ENCODE data around the gene TM6SF1. TPM values are rescaled to one million over a fixed set of nuclear protein-coding genes. Genes with fewer than 3 reads are reported as not detected.

The TM6SF1 gene
- total RNA-seq (33.9 TPM), polyA plus RNA-seq (ENCODE audit: insufficient read depth in 1 of 8, insufficient read length in 8 of 8, low replicate concordance in 1 of 8) (10 to 100 TPM; 43.7 to 69.2 (median 55.4) TPM)
- long read RNA-seq, donor 1, transcript TM6SF1-202 (10 exons, 2,074 nt) = major isoform, 10 of 10 reads
- long read RNA-seq, donor 1, partial matches to known transcripts = 0 of 10 reads
- long read RNA-seq, donor 1, other reads (novel, unspliced or antisense) = 0 of 10 reads
- long read RNA-seq, donor 2, partial matches to known transcripts = 0 of 1 reads
- long read RNA-seq, donor 2, other reads (novel, unspliced or antisense) = 0 of 1 reads
- long read RNA-seq, donor 3, transcript TM6SF1-202 (10 exons, 2,074 nt) = major isoform, 19 of 19 reads
- long read RNA-seq, donor 3, partial matches to known transcripts = 0 of 19 reads
- long read RNA-seq, donor 3, other reads (novel, unspliced or antisense) = 0 of 19 reads
- long read RNA-seq, donor 4, transcript TM6SF1-202 (10 exons, 2,074 nt) = major isoform, 5 of 37 reads
- long read RNA-seq, donor 4, partial matches to known transcripts = 18 of 37 reads
- long read RNA-seq, donor 4, other reads (novel, unspliced or antisense) = 14 of 37 reads
- long read RNA-seq, donor 5, transcript TM6SF1-202 (10 exons, 2,074 nt) = major isoform, 18 of 207 reads
- long read RNA-seq, donor 5, partial matches to known transcripts = 129 of 207 reads
- long read RNA-seq, donor 5, other reads (novel, unspliced or antisense) = 59 of 207 reads
- long read RNA-seq, donor 6, transcript TM6SF1-202 (10 exons, 2,074 nt) = major isoform, 27 of 49 reads
- long read RNA-seq, donor 6, partial matches to known transcripts = 21 of 49 reads
- long read RNA-seq, donor 6, other reads (novel, unspliced or antisense) = 0 of 49 reads
- long read RNA-seq, donor 7, transcript TM6SF1-202 (10 exons, 2,074 nt) = major isoform, 11 of 18 reads
- long read RNA-seq, donor 7, partial matches to known transcripts = 6 of 18 reads
- long read RNA-seq, donor 7, other reads (novel, unspliced or antisense) = 0 of 18 reads
- long read RNA-seq, donor 8, transcript TM6SF1-202 (10 exons, 2,074 nt) = major isoform, 11 of 63 reads
- long read RNA-seq, donor 8, partial matches to known transcripts = 28 of 63 reads
- long read RNA-seq, donor 8, other reads (novel, unspliced or antisense) = 20 of 63 reads
- long read RNA-seq, donor 9, transcript TM6SF1-202 (10 exons, 2,074 nt) = major isoform, 9 of 48 reads
- long read RNA-seq, donor 9, partial matches to known transcripts = 28 of 48 reads
- long read RNA-seq, donor 9, other reads (novel, unspliced or antisense) = 10 of 48 reads
- long read RNA-seq, donor 10, transcript TM6SF1-202 (10 exons, 2,074 nt) = major isoform, 23 of 109 reads
- long read RNA-seq, donor 10, partial matches to known transcripts = 54 of 109 reads
- long read RNA-seq, donor 10, other reads (novel, unspliced or antisense) = 29 of 109 reads
- long read RNA-seq, donor 11, transcript TM6SF1-202 (10 exons, 2,074 nt) = major isoform, 12 of 12 reads
- long read RNA-seq, donor 11, partial matches to known transcripts = 0 of 12 reads
- long read RNA-seq, donor 11, other reads (novel, unspliced or antisense) = 0 of 12 reads

GRCh38 chr15:83106994-83107840, at the start of gene TM6SF1:
TM6SF1 (plus strand) TSS chr15:83107645; CDS start chr15:83107681, 36 bp downstream.
- H3K27ac ChIP-seq (ENCODE audit: low read length) = peak within 1 kb of the TSS; percentile 80
- peak; percentile 49 for DNase-seq
- peaks cover 21% of the 10 kb centered on the region for H3K4me1 ChIP-seq (ENCODE audit: control insufficient read depth, insufficient read depth, low read length)
- peaks cover 21% of the 10 kb centered on the region for H3K27me3 ChIP-seq (ENCODE audit: control insufficient read depth, insufficient read depth, low read length)
- no peaks in the 10 kb centered on the region for H3K9me3 ChIP-seq (replicated peaks; ENCODE audit: control insufficient read depth, low read depth, low read length)
- H3K36me3 ChIP-seq (ENCODE audit: control insufficient read depth, insufficient read depth, low read length) = no peaks in the 10 kb centered on the region
- peak within 1 kb of the TSS; percentile 43 for H3K4me3 ChIP-seq (ENCODE audit: low read length)
- under 1% methylated on average over 93 of the region's 97 CpGs for WGBS (ENCODE audit: insufficient coverage)

GRCh38 chr15:83057696-83058376, 49.6 kb upstream of the TM6SF1 start:
- peaks cover 11% of the 10 kb centered on the region for H3K4me1 ChIP-seq (ENCODE audit: control insufficient read depth, insufficient read depth, low read length)
- H3K27me3 ChIP-seq (ENCODE audit: control insufficient read depth, insufficient read depth, low read length) = no peaks in the 10 kb centered on the region
- DNase-seq = peak; percentile 39
- peaks cover 17% of the 10 kb centered on the region for H3K36me3 ChIP-seq (ENCODE audit: control insufficient read depth, insufficient read depth, low read length)
- H3K4me3 ChIP-seq (ENCODE audit: low read length) = no peak overlapping the region
- H3K9me3 ChIP-seq (replicated peaks; ENCODE audit: control insufficient read depth, low read depth, low read length) = no peaks in the 10 kb centered on the region
- WGBS (ENCODE audit: insufficient coverage) = 11% methylated on average over 3 of the region's 7 CpGs
- no peak overlapping the region for H3K27ac ChIP-seq (ENCODE audit: low read length)

- Histone ChIP-seq H3K27ac (ENCODE audit: low read length) (no peak overlapping the region), H3K4me1 (ENCODE audit: control insufficient read depth, insufficient read depth, low read length) (peaks cover 19% of the 10 kb centered on the region), H3K9me3 (replicated peaks; ENCODE audit: control insufficient read depth, low read depth, low read length) (no peaks in the 10 kb centered on the region), H3K36me3 (ENCODE audit: control insufficient read depth, insufficient read depth, low read length) (peaks cover 8% of the 10 kb centered on the region), H3K27me3 (ENCODE audit: control insufficient read depth, insufficient read depth, low read length) (no peaks in the 10 kb centered on the region), H3K4me3 (ENCODE audit: low read length) (no peak overlapping the region)
- DNase-seq = no peak
- WGBS (ENCODE audit: insufficient coverage) = no CpG with 5 or more reads among the region's 2 CpGs
These were observed 45.8 kb upstream of the TM6SF1 start for GRCh38 chr15:83061680-83062079.

- Histone ChIP-seq H3K36me3 (ENCODE audit: control insufficient read depth, insufficient read depth, low read length) (peaks cover 5% of the 10 kb centered on the region), H3K27ac (ENCODE audit: low read length) (no peak overlapping the region), H3K4me1 (ENCODE audit: control insufficient read depth, insufficient read depth, low read length) (peaks cover 23% of the 10 kb centered on the region), H3K27me3 (ENCODE audit: control insufficient read depth, insufficient read depth, low read length) (no peaks in the 10 kb centered on the region), H3K9me3 (replicated peaks; ENCODE audit: control insufficient read depth, low read depth, low read length) (no peaks in the 10 kb centered on the region), H3K4me3 (ENCODE audit: low read length) (no peak overlapping the region)
- WGBS (ENCODE audit: insufficient coverage) = 23% methylated on average over 3 of the region's 3 CpGs
- DNase-seq = peak; percentile 47
These were observed 44.7 kb upstream of the TM6SF1 start for GRCh38 chr15:83062768-83063180.

- WGBS (ENCODE audit: insufficient coverage) = 88% methylated on average over 2 of the region's 4 CpGs
- Histone ChIP-seq H3K27me3 (ENCODE audit: control insufficient read depth, insufficient read depth, low read length) (no peaks in the 10 kb centered on the region), H3K9me3 (replicated peaks; ENCODE audit: control insufficient read depth, low read depth, low read length) (no peaks in the 10 kb centered on the region), H3K36me3 (ENCODE audit: control insufficient read depth, insufficient read depth, low read length) (peaks cover 5% of the 10 kb centered on the region), H3K27ac (ENCODE audit: low read length) (no peak overlapping the region), H3K4me1 (ENCODE audit: control insufficient read depth, insufficient read depth, low read length) (peaks cover 20% of the 10 kb centered on the region), H3K4me3 (ENCODE audit: low read length) (no peak overlapping the region)
- peak; percentile 10 for DNase-seq
These were observed 43.9 kb upstream of the TM6SF1 start for GRCh38 chr15:83063551-83063950.

GRCh38 chr15:83064859-83065258, 42.6 kb upstream of the TM6SF1 start:
- Histone ChIP-seq H3K9me3 (replicated peaks; ENCODE audit: control insufficient read depth, low read depth, low read length) (peaks cover 3% of the 10 kb centered on the region), H3K4me3 (ENCODE audit: low read length) (peak overlapping the region; percentile 85), H3K36me3 (ENCODE audit: control insufficient read depth, insufficient read depth, low read length) (peaks cover 5% of the 10 kb centered on the region), H3K4me1 (ENCODE audit: control insufficient read depth, insufficient read depth, low read length) (peaks cover 20% of the 10 kb centered on the region), H3K27me3 (ENCODE audit: control insufficient read depth, insufficient read depth, low read length) (no peaks in the 10 kb centered on the region), H3K27ac (ENCODE audit: low read length) (no peak overlapping the region)
- DNase-seq = no peak
- no CpG with 5 or more reads among the region's 4 CpGs for WGBS (ENCODE audit: insufficient coverage)

- WGBS (ENCODE audit: insufficient coverage) = no CpG with 5 or more reads among the region's 3 CpGs
- H3K36me3 ChIP-seq (ENCODE audit: control insufficient read depth, insufficient read depth, low read length) = peaks cover 5% of the 10 kb centered on the region
- peak; percentile 8 for DNase-seq
These were observed 42.0 kb upstream of the TM6SF1 start for GRCh38 chr15:83065431-83065830.

GRCh38 chr15:83066034-83066733, 41.3 kb upstream of the TM6SF1 start:
- H3K27me3 ChIP-seq (ENCODE audit: control insufficient read depth, insufficient read depth, low read length) = no peaks in the 10 kb centered on the region
- 3% methylated on average over 38 of the region's 42 CpGs for WGBS (ENCODE audit: insufficient coverage)
- H3K4me1 ChIP-seq (ENCODE audit: control insufficient read depth, insufficient read depth, low read length) = peaks cover 20% of the 10 kb centered on the region
- peak overlapping the region; percentile 85 for H3K27ac ChIP-seq (ENCODE audit: low read length)
- peaks cover 5% of the 10 kb centered on the region for H3K36me3 ChIP-seq (ENCODE audit: control insufficient read depth, insufficient read depth, low read length)
- peak; percentile 37 for DNase-seq
- peaks cover 3% of the 10 kb centered on the region for H3K9me3 ChIP-seq (replicated peaks; ENCODE audit: control insufficient read depth, low read depth, low read length)
- H3K4me3 ChIP-seq (ENCODE audit: low read length) = peak overlapping the region; percentile 85

More at GRCh38 chr15:83065431-83065830, 42.0 kb upstream of the TM6SF1 start:
- H3K27me3 ChIP-seq (ENCODE audit: control insufficient read depth, insufficient read depth, low read length) = no peaks in the 10 kb centered on the region
- H3K27ac ChIP-seq (ENCODE audit: low read length) = peak overlapping the region; percentile 29
- H3K9me3 ChIP-seq (replicated peaks; ENCODE audit: control insufficient read depth, low read depth, low read length) = peaks cover 3% of the 10 kb centered on the region
- peaks cover 20% of the 10 kb centered on the region for H3K4me1 ChIP-seq (ENCODE audit: control insufficient read depth, insufficient read depth, low read length)
- peak overlapping the region; percentile 85 for H3K4me3 ChIP-seq (ENCODE audit: low read length)

Measured in muscle of leg (tissue), 16 donors.